ENCODE data around the gene SUOX. TPM values are rescaled to one million over a fixed set of nuclear protein-coding genes. Genes with fewer than 3 reads are reported as not detected.

The SUOX gene
- total RNA-seq, 6 experiments from 2014 or later, result 31.5 to 63.7 (median 47.9) TPM

GRCh38 chr12:56037161-56037560, 40.1 kb downstream of the SUOX start:
- DNase-seq (no peak), ATAC-seq (no peak)
- Histone ChIP-seq H3K9me3 (no peaks in the 10 kb centered on the region), H3K36me3 (no peaks in the 10 kb centered on the region), H3K4me3 (no peak overlapping the region), H3K27me3 (no peaks in the 10 kb centered on the region), H3K4me1 (peaks cover 0 to 23% (median 8%) of the 10 kb centered on the region in 4 donors), H3K27ac (peak overlapping the region in 1 of 3 donors; percentile 16)
- WGBS (ENCODE audit: insufficient coverage, low coverage, low lambda C conversion rate, missing lambda C conversion rate), result 100% methylated on average over 1 of the region's 2 CpGs
- intact Hi-C loops (cut with DNase I), result no loop called here
- TF ChIP-seq CTCF (IDR thresholded peaks at IDR 0.05) (no peak), POLR2A (IDR thresholded peaks at IDR 0.05) (no peak)

- ATAC-seq, result no peak
- 38% methylated on average over 2 of the region's 2 CpGs for WGBS (ENCODE audit: insufficient coverage, low coverage, low lambda C conversion rate, missing lambda C conversion rate)
- intact Hi-C loops (cut with DNase I), result no loop called here
- TF ChIP-seq POLR2A (IDR thresholded peaks at IDR 0.05), result no peak
- no peak for TF ChIP-seq CTCF (IDR thresholded peaks at IDR 0.05)
- Histone ChIP-seq H3K36me3 (peaks cover 0 to 7% (median 0%) of the 10 kb centered on the region in 4 donors), H3K4me1 (peaks cover 0 to 29% (median 8%) of the 10 kb centered on the region in 4 donors), H3K9me3 (no peaks in the 10 kb centered on the region), H3K27ac (peak overlapping the region in 1 of 3 donors; percentile 16), H3K27me3 (no peaks in the 10 kb centered on the region), H3K4me3 (no peak overlapping the region)
- DNase-seq, result no peak
Measured at GRCh38 chr12:56038022-56038655, 41.1 kb downstream of the SUOX start.

- no peak for ATAC-seq
- H3K4me3 ChIP-seq, result no peak overlapping the region
- peaks cover 0 to 30% (median 8%) of the 10 kb centered on the region in 4 donors for H3K4me1 ChIP-seq
- no peak for DNase-seq
- intact Hi-C loops (cut with DNase I), result loop anchor here (5.0 to 10.0 kb wide), 3 partner anchors 43 to 65 kb away; partner anchors contain the start of genes SUOX (in 2 of the 2) and PA2G4 (in 1 of the 2)
- H3K27ac ChIP-seq, result peak overlapping the region in 1 of 3 donors; percentile 94
- H3K36me3 ChIP-seq, result peaks cover 4 to 27% (median 13%) of the 10 kb centered on the region in 4 donors
- TF ChIP-seq POLR2A (IDR thresholded peaks at IDR 0.05) (no peak), CTCF (IDR thresholded peaks at IDR 0.05) (no peak)
- H3K27me3 ChIP-seq, result no peaks in the 10 kb centered on the region
- WGBS (ENCODE audit: insufficient coverage, low coverage, low lambda C conversion rate, missing lambda C conversion rate), result no CpG with 5 or more reads among the region's 1 CpG
- no peaks in the 10 kb centered on the region for H3K9me3 ChIP-seq
Measured at GRCh38 chr12:56040151-56040550, 43.1 kb downstream of the SUOX start.

GRCh38 chr12:56040963-56041551, 44.0 kb downstream of the SUOX start:
- H3K4me3 ChIP-seq, result peak overlapping the region; percentile 71 to 93 (median 87)
- TF ChIP-seq POLR2A (IDR thresholded peaks at IDR 0.05), result no peak
- peak in 1 of 4 donors; percentile 23 for TF ChIP-seq CTCF (IDR thresholded peaks at IDR 0.05)

More at GRCh38 chr12:56040963-56041551, 44.0 kb downstream of the SUOX start:
- Histone ChIP-seq H3K36me3 (peaks cover 4 to 29% (median 15%) of the 10 kb centered on the region in 4 donors), H3K9me3 (no peaks in the 10 kb centered on the region), H3K4me1 (peaks cover 0 to 23% (median 8%) of the 10 kb centered on the region in 4 donors), H3K27me3 (no peaks in the 10 kb centered on the region), H3K27ac (peak overlapping the region; percentile 94 to 97 (median 95))
- WGBS (ENCODE audit: insufficient coverage, low coverage, low lambda C conversion rate, missing lambda C conversion rate), result 23% methylated on average over 14 of the region's 14 CpGs
- intact Hi-C loops (cut with DNase I), result loop anchor here (5.0 to 10.0 kb wide), 3 partner anchors 44 to 64 kb away; partner anchors contain the start of genes SUOX (in 2 of the 2) and PA2G4 (in 1 of the 2)
- DNase-seq (no peak), ATAC-seq (peak in 3 of 4 donors; percentile 1 to 7 (median 2))

Data from right lobe of liver (tissue), 6 donors.